Fibroblast of lung (primary cell): ENCODE measurements around the gene EPS8.

Source experiments
- CTCF ChIP-seq, 2 donors: IDR thresholded peaks in 1 of 2; conservative IDR thresholded peaks in 1 of 2; 1 replicate in 1 of 2; 2 replicates in 1 of 2; pipeline ENCODE4 v1.5.1; 2011 to 2012; ENCODE audit warnings: low read length in 2 of 2, control low read depth in 1 of 2, inconsistent platforms in 1 of 2, low read depth in 1 of 2, mild to moderate bottlenecking in 1 of 2
- EZH2 ChIP-seq: IDR thresholded peaks from 2 replicates; pipeline ENCODE4 v1.5.1; 2012; ENCODE audit warnings: low read length, control low read depth, mild to moderate bottlenecking; ENCODE audit errors: missing control alignments

GRCh38 chr12:15644700-15645099 lies 144.5 kb downstream of the EPS8 start:
- TF ChIP-seq CTCF (conservative IDR thresholded peaks at IDR 0.05 in 1 of 2, IDR thresholded peaks at IDR 0.05 in 1 of 2; ENCODE audit: low read depth in 1 of 2, low read length in 2 of 2), result no peak
- no peak for TF ChIP-seq EZH2
